Mammary epithelial cell (primary cell): ENCODE data around the gene ZFP2.

ENCODE experiments used
- CTCF ChIP-seq, 2 donors: IDR thresholded peaks in 1 of 2; conservative IDR thresholded peaks in 1 of 2; 2 replicates each; pipeline ENCODE4 v1.5.1; 2011 to 2012; ENCODE audit warnings: inconsistent platforms in 2 of 2, low read length in 2 of 2, mild to moderate bottlenecking in 2 of 2, control low read depth in 1 of 2, low read depth in 1 of 2; ENCODE audit not compliant: insufficient read depth in 1 of 2; ENCODE audit errors: extremely low read depth in 1 of 2
- EZH2 ChIP-seq: IDR thresholded peaks from 2 replicates; pipeline ENCODE4 v1.6.1; 2012; ENCODE audit warnings: low read length, inconsistent platforms, borderline replicate concordance

DNA sequence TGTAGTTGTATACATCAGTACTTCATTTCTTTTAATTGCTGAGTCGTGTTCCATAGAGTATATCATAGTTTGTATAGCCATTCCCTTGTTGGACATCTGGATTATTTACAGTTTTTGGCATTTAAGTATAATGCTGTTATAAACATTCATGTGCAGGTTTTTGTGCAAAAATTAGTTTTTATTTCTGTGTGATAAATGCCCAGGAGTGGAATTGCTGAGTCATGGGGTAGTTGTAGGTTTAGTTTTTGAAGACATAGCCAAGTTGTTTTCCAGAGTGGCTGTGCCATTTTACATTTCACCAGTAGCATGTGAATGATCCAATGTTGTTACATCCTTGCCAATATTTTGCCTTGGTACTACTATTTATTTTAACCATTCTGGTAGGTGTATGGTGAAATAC is 23.4 kb upstream of the ZFP2 start:
- TF ChIP-seq CTCF (conservative IDR thresholded peaks at IDR 0.05 in 1 of 2, IDR thresholded peaks at IDR 0.05 in 1 of 2; ENCODE audit: extremely low read depth in 1 of 2, insufficient read depth in 1 of 2, low read depth in 1 of 2, low read length in 2 of 2) (no peak), EZH2 (no peak)
